Measurements from ENCODE around the gene CKAP4.

Gene CKAP4

GRCh38 chr12:106275458-106275857 is 27.6 kb upstream of the CKAP4 start:
- in situ Hi-C loops (cut with MboI; ENCODE audit: low sequenced_read_pairs, unreplicated experiment) = no loop called here
- no peak for DNase-seq (ENCODE audit: low spot score)
- TF ChIP-seq, protein P1, sequence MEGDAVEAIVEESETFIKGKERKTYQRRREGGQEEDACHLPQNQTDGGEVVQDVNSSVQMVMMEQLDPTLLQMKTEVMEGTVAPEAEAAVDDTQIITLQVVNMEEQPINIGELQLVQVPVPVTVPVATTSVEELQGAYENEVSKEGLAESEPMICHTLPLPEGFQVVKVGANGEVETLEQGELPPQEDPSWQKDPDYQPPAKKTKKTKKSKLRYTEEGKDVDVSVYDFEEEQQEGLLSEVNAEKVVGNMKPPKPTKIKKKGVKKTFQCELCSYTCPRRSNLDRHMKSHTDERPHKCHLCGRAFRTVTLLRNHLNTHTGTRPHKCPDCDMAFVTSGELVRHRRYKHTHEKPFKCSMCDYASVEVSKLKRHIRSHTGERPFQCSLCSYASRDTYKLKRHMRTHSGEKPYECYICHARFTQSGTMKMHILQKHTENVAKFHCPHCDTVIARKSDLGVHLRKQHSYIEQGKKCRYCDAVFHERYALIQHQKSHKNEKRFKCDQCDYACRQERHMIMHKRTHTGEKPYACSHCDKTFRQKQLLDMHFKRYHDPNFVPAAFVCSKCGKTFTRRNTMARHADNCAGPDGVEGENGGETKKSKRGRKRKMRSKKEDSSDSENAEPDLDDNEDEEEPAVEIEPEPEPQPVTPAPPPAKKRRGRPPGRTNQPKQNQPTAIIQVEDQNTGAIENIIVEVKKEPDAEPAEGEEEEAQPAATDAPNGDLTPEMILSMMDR (IDR thresholded peaks at IDR 0.05; ENCODE audit: borderline replicate concordance, control extremely low read depth, extremely low read depth, insufficient read depth, missing control alignments) = no peak

DNA sequence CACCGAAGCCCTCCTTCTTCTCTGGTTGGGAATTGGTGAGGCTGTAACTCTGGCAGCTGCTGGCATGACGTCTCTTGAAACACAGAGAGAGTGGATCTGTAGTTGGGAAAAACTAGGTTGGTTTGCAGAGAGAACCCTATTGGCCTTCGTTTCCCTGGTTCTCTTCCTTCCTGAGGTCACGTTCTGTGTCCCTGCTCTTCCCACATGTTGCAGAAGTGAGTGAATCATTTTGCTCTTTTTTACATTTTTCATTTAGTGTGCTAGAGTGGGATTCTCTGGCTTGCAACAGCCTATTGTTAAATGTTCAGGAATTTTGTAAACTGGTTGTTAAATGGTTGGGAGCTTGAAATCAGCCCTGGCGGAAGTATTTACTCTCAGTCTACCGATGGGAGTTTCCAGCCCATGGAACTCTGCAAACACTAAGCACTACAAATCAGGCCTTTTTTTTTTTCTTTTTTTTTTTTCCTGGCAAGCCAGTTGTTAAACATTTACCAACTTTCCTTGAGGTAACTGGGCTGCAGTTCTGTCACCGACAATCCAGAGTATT is 26.8 kb upstream of the CKAP4 start:
- in situ Hi-C loops (cut with MboI; ENCODE audit: low sequenced_read_pairs, unreplicated experiment) = no loop called here
- DNase-seq (ENCODE audit: low spot score) = no peak

DNA sequence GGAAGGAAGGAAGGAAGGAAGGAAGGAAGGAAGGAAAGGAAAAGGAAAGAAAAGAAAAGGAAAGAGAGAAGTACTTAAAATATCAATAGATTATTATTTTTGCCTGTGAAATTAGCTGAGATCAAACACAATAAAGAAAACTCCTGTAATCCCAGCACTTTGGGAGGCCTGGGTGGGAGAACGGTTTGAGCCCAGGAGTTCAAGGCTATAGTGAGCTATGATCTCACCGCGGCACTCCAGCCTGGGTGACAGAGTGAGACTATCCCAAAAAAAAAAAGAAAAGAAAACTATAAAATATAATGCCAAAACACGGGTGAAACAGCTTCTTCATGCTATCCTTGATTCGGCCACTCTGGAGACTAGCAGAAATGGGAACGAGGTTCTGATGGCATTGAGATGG is 26.2 kb upstream of the CKAP4 start:
- in situ Hi-C loops (cut with MboI; ENCODE audit: low sequenced_read_pairs, unreplicated experiment) = no loop called here
- DNase-seq (ENCODE audit: low spot score) = no peak

More for the DNA sequence above, 26.8 kb upstream of the CKAP4 start:
- TF ChIP-seq, protein P1 (IDR thresholded peaks at IDR 0.05; ENCODE audit: borderline replicate concordance, control extremely low read depth, extremely low read depth, insufficient read depth, missing control alignments) = no peak

DNA sequence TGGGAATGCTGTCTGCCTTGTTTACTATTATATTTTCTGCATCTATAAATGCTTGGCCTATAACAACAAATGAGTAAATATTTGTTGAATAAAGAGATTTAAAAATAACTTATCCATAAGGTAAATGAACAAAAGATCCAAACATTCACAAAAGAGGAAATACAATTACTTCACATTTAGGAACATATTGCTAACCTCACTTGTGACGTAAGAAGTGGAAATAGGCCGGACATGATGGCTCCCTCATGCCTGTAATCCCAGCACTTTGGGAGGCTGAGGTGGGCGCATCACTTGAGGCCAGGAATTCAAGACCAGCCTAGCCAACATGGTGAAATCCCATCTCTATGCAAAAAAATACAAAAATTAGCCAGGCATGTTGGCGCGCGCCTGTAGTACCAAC is 25.7 kb upstream of the CKAP4 start:
- TF ChIP-seq, protein P1 (IDR thresholded peaks at IDR 0.05; ENCODE audit: borderline replicate concordance, control extremely low read depth, extremely low read depth, insufficient read depth, missing control alignments) = no peak
- no peak for DNase-seq (ENCODE audit: low spot score)
- in situ Hi-C loops (cut with MboI; ENCODE audit: low sequenced_read_pairs, unreplicated experiment) = no loop called here

More for the DNA sequence above, 26.2 kb upstream of the CKAP4 start:
- TF ChIP-seq, protein P1 (IDR thresholded peaks at IDR 0.05; ENCODE audit: borderline replicate concordance, control extremely low read depth, extremely low read depth, insufficient read depth, missing control alignments) = no peak

GRCh38 chr12:106271575-106272505 is 24.0 kb upstream of the CKAP4 start:
- no peak for DNase-seq (ENCODE audit: low spot score)
- in situ Hi-C loops (cut with MboI; ENCODE audit: low sequenced_read_pairs, unreplicated experiment) = no loop called here
- TF ChIP-seq, protein P1 (IDR thresholded peaks at IDR 0.05; ENCODE audit: borderline replicate concordance, control extremely low read depth, extremely low read depth, insufficient read depth, missing control alignments) = no peak

DNA sequence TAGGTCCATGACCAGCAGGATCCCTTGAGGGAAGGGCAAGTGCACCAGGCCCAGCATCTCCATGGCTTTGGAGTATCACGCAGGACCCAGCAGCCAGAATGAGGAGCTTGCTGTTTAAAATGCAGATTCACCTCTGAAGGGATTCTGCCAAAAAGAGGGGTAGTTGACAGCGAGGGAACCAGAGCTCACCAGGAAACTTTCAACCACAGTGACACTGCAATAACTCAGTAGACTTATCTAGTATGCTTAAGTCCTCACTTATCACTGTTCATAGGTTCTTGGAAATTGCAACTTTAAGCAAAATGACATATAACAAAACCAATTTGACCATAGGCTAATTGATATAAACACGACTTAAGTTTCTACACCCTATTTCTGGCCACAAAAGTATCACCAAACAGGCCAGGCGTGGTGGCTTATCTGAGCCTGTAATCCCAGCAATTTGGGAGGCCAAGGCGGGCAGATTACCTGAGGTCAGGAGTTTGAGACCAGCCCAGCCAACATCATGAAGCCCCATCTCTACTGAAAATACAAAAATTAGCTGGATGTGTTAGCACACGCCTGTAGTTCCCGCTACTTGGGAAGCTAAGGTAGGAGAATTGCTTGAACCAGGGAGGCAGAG is 21.4 kb upstream of the CKAP4 start:
- DNase-seq (ENCODE audit: low spot score) = no peak
- in situ Hi-C loops (cut with MboI; ENCODE audit: low sequenced_read_pairs, unreplicated experiment) = no loop called here
- TF ChIP-seq, protein P1 (IDR thresholded peaks at IDR 0.05; ENCODE audit: borderline replicate concordance, control extremely low read depth, extremely low read depth, insufficient read depth, missing control alignments) = no peak

Measured in GM13976 (cell line).